DMS 273 (cell line): Measurements from ENCODE around the gene SNRPN.
"Not testable (repeated sequence)": the region's sequence is repeated elsewhere in the genome, so short reads cannot be mapped to it uniquely, and the experiment has no call there.

Experiments
- DNase-seq: peaks from one replicate; lab custom pipeline; 2025; ENCODE audit not compliant: unreplicated experiment; lab: John Stamatoyannopoulos, UW

SNRPN gene

DNA sequence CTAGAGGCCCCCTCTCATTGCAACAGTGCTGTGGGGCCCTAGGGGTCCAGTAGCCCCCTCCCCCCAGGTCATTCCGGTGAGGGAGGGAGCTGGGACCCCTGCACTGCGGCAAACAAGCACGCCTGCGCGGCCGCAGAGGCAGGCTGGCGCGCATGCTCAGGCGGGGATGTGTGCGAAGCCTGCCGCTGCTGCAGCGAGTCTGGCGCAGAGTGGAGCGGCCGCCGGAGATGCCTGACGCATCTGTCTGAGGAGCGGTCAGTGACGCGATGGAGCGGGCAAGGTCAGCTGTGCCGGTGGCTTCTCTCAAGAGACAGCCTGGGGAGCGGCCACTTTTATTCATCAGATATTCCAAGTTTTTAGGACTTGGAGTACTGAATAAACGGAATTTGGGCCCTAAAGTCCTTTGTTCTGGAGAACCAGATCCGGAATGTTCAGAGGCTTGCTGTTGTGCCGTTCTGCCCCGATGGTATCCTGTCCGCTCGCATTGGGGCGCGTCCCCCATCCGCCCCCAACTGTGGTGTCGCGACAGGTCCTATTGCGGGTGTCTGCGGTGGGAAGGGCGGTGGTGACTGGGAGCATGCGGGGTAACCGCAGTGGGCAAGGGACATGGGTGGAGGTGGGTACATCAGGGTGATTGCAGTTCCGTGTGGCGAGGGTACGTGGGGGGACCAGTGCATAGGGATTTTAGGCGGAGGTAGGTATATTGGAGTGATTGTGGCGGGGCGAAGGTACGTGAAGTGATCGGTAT is at the start of gene SNRPN, which contains the start of gene SNURF:
Gene SNRPN, plus strand, starts transcription at position 205 of the 748 bp plus-strand sequence. CDS start 19,467 bp downstream, outside the sequence.
Gene SNURF, plus strand, starts transcription at position 205 of the 748 bp plus-strand sequence. Its CDS starts 62 bp downstream, at position 267.
- peak; percentile 86 for DNase-seq

DNA sequence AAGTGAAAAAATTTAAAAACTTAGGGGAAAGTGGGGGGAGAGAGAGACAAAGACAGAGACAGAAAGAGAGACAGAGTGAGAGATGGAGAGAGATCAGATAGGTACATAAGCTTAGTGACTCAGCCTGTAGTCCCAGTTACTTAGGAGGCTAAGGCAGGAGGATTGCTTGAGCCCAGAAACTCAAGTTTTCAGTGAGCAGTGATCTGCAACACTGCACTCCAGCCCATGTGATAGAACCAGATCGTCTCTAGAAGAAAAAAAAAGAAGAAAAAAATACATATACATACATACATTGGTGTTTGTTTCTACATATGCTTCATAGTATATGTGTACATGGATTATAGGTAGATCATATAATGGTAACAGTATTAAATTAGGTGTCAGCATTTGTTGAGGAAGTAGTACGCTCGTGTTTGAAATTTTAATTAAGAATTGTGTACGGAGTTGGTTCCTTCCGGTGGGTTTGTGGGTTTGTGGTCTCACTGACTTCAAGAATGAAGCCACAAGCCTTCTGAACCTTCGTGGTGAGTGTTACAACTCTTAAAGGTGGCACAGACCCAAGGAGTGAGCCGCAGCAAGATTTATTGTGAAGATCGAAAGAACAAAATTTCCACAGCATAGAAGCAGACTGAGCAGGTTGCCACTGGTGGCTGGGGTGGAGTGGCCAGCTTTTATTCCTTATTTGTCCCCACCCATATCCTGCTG is 38.3 kb upstream of the SNRPN start:
- DNase-seq = no peak

DNA sequence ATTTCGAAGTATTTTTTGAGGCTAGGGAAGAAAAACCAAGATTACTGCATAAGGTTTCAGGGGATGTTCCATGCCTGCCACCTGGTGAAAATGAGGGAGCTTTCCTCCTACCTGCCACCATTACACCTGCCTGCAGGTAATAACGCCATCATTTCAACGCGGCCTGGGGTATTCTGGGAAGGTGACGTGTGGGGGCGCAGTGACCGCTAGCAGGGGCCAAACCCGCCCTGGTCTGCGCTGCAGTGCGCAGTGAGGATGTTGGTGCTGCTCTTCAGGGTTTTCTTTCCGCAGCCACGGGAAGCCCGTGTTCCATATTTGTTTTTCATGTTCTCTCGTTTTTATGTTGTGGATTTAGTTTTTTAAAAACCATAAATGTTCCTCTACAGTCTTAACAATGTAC is 37.4 kb upstream of the SNRPN start:
- no peak for DNase-seq

DNA sequence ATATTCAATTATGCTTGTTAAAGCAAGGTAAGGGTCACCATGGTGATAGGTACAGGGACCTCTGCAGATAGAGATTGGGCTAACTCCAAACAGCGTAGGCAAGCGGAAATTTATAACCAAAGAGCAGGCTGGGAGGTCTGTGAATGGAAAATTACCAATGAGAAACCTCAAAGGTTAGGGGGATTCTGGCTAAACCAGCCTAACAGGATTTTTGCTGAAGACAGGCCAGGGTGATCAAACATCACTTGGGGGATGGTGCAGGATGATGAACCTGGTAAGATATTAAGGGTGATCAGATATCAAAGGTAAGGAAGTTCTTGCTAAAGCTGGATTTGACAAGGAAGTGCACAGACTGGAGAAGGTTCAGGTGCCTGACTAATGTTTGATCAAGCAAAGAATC is 35.3 kb upstream of the SNRPN start:
- no peak for DNase-seq

DNA sequence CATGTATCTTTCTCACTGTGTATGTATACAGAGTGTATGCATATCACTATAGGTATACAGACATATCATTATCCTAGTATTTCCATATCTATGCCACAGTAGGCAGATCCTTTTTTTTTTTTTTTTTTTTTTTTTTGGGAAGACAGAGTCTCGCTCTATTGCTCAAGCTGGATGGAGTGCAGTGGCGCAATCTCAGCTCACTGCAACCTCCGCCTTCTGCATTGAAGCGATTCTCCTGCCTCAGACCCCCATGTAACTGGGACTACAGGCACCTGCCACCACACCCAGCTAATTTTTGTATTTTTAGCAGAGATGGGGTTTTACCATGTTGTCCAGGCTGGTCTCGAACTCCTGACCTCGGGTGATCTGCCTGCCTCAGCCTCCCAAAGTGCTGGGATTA is 32.0 kb upstream of the SNRPN start:
- DNase-seq = not testable (repeated sequence)

DNA sequence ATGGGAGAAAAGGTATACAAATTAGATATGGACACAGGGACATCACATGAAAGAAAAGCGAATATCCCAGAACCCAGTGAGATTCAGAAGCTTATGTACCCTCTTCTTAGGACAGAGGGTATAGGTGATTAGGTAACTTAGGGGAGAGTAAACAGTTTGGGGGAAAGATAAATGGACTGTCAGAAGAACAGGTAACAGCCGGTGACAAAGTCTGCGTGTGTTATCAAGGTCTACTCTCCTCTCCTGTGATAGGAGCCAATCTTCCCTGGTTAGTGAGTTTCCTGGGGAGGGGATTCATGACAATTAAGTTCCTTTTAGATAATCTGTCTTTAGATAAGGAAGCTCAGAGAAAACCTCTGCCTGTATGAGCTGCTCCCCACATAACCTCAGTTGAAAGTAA is 30.6 kb upstream of the SNRPN start:
- DNase-seq = no peak

DNA sequence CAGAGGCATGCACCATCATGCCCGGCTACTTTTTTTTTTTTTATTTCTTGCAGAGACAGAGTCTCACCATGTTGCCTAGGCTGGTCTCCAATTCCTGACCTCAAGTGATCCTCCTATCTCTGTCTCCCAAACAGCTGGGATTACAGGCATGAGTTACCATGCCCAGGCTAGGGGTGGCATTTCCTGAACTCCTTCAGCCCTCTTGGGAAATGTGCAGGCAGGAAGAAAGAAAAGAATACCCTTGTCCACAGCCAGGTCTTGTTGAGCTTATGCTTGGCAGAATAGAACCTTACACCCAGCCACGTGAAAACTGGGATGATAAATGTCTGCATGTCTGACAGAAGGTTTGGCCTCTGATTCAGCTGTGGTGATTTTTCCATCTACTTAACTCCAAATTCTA is 30.2 kb upstream of the SNRPN start:
- no peak for DNase-seq

DNA sequence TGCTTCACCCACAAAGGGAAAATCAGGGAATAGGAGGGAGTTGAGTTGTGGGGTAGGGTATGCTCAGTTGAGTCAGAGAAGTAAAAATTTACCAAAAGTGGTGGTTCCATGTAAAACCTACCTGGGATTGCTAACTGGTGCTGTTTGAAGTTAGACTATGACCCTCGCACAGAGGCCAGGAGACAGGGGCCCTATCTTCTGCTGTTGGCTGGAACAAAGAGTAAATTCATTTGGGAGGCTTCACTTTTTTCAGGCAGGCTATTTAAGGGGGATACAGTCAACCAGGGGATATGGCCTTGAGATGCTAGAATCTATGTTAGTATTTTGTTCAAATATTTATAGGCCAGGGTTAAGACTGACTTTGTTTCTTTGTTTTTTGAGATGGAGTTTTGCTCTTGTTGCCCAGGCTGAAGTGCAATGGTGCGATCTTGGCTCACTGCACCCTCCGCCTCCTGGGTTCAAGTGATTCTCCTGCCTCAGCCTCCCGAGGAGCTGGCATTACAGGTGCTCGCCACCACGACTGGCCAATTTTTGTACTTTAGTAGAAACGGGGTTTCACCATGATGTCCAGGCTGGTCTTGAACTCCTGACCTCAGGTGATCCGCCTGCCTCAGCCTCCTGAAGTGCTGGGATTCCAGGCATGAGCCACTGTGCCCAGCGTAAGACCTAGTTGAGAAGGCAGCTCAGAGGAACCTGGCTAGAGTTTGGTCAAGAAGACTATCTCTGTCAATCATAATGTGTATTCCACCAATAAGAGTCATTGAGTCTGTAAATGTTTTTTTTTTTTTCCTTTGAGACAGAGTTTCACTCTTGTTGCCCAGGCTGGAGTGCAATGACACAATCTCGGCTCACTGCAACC is 22.7 kb upstream of the SNRPN start:
- DNase-seq = not testable (repeated sequence)

DNA sequence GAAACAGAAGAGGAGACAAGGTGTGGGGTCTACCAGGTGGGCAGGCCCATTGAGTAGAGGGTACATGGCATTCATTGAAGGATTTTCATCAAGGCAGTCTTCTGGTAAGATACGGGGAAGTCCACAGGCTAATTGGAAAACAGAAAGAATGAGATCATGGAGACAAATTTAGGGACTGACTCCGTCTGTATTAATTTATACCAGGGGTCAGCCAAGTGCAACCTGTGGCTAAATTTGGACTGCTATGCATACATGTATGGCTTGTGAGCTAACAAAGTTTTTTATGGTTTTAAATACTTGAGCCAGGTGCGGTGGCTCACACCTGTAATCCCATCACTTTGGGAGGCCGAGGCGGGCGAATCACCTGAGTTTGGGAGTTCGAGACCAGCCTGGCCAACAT is 21.1 kb upstream of the SNRPN start:
- no peak for DNase-seq

DNA sequence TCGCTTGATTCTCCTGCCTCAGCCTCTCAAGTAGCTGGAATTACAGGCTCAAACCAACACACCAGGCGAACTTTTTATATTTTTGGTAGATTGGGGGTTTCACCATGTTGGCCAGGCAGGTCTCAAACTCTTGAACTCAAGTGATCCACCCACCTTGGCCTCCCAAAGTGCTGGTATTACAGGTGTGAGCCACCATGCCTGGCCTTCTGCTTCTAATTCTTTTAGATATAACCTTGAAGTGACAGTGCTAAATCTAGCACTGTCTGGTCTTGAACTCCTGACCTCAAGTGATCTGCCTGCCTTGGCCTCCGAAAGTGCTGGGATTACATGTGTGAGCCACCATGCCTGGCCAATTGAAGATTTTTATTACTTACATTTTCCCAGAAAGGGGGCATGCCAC is 16.6 kb upstream of the SNRPN start:
- DNase-seq = not testable (repeated sequence)

DNA sequence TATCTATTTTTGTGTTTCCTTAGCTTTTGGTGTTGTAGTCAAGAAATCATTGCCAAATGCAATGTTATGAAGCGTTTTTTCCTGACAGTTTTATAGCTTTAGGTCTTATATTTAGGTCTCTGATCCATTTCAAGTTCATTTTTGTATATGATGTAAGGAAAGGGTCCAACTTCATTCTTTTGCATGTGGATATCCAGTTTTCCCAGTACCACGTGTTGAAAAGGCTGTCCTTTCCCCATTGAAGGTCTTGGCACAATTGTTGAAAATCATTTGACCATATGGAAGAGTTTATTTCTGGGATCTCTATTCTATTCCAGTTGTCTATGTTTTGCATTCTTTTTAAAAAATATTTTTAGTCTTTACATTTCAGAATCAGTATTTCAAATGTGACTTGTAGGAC is 14.6 kb upstream of the SNRPN start:
- no peak for DNase-seq

DNA sequence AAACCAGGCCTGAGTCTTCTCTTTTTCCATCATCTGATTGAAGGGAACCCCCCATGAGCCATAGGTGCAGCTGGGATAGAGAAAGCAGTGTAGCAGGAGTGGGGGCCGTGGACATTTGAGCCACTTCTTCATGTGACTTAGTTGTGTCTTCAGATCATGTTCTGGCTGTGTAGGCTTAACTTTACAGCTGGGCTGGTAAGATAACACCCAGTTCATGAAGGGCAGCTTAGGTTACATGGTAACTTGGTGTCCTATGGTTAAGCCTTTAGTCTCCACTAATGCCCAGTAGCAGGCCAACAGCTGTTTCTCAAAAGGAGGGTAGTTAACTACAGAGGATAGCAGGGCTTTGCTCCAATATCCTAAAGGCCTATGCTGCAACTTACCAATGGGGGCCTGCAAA is 11.4 kb upstream of the SNRPN start:
- DNase-seq = no peak

DNA sequence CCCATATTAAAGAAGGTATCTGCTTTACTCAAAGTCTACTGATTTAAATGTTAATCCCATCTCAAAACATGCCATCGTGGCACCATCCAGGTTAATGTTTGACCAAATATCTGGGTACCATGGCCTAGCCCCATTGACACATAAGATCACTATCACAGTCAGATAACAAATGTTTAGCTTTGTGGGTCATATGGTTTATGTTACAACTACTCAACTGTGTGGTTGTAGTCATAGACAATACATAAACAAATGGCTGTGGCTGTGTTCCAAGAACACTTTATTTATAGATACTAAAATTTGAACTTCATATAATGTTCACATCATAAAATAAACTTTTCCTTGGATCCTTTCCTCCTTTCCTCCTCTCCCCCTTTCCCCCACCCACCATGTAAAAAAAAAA is 9.8 kb upstream of the SNRPN start:
- no peak for DNase-seq

DNA sequence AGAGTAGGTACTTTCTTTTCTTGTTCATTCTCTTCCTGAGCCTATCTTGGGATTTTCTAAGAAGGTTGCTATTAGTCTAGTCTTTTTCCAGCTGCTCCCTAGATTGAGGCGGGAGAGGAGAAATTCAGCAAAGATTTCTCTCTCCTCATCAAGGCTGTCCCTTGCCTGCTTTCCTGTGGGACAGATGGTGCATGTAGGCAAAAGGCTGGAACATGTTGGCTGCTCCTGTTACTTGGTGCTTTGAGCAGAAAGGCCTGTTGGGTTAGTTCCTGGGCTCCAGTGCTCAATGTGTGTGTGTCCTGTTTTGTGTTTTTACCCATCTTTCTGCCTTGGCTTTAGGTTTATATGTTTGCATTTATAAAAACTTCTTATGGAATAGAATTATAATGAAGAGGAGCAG is 9.1 kb upstream of the SNRPN start:
- DNase-seq = peak; percentile 52

DNA sequence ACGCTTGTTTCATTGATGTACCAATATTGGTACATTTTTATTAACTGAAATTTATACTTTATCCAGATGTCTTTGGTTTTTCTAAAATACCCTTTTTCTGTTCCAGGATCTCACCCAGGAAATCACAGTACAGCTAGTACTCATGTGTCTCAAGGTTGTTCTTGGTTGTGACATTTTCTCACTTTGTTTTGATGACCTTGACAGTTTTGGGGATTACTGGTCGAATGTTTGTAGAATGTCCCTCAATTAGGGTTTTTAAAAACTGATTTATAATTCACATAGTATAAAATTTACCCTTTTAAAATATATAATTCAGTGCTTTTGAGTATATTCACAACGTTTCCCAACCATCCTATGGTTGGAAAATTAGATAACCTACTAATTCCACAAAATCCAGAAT is 6.3 kb upstream of the SNRPN start:
- no peak for DNase-seq

DNA sequence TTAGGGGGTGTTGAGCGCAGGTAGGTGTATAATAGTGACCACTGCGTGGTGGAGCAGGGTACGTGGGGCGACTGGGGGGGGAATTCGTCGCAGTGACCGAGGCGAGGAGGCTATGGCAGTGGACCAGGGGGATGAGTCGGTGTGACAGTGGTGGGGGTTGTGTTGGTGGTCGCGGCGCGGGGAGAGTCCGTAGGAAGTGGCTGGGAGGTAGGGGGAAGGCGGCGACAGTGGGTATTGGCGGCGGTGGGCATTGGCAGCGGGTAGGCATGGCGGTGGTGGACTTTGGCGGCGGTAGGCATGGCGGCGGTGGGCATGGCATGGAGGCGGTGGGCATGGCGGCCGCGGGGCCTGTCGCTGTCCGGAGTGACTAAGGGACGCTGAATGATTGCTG is 739 bp downstream of the SNRPN start:
- peak; percentile 28 for DNase-seq

DNA sequence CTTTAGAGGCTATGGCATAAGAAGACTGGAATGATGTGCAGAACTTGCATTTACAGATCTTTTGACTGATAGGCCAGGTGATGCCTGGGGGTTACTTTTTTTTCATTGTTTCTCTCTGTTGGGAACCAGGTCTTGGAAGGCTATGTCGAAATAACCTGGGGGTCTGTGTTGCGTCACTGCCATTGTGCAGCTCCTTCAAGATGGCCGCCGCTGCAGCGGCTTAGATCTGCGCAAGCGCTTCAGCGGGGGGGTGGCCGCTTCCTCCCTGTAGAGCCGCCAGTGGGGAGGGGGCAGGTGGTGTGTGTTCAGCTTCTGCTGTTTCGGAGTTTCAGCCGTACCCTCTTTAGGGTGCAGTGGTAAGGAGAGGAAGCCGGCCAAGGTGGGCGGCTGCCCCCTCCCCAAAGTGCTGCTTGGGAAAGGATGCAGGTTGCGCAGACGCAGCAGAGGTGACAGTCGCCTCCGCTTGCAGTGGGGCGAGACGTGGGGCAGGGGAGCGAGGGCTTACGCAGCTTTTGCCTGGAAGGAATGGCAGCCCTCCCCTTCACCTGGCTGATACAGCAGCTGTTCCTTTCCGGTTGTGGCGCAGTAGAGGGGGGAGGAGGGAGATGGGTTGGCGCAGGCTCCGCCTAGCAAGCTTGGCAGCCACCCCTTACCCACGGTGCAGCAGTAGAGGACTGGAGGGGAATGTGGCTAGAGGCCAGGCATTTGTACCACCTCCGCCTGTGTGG is 1.5 kb downstream of the SNRPN start:
- DNase-seq = peak; percentile 93

DNA sequence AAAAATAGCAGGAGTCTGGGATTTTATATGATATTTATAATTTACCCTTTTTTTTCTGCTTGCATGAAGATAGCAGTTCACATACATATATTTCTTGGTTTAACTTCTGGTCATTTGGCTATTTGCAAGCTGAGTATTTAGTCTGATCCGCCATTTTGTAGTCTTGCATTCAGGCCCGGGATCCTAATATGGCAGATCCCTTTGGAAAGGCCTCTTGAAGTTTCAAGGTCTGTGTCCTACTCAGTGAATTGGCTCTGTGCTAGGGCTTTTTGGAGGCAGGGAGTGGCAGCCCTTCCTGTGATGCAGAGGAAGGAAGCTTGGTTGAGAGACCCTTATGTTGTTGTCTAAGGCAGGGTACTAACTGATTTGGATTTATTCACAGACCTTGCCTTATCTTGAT is 2.9 kb downstream of the SNRPN start:
- DNase-seq = peak; percentile 0

DNA sequence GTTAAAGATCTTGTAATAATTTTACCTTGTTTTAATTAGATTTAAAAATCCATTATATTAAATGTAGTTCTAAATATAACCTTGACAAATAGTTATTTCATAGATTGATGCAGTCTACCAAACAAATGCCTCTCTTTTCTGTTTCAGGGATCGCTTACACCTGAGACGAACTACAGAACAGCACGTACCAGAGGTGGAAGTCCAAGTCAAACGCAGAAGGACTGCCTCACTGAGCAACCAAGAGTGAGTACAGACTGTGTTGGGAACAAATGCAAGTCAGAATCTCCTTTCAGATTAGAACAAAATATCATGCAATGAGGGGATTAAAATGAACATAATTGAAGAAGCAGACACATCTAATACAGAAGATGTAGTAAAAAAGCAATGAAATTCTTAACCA is 7.2 kb downstream of the SNRPN start:
- no peak for DNase-seq

DNA sequence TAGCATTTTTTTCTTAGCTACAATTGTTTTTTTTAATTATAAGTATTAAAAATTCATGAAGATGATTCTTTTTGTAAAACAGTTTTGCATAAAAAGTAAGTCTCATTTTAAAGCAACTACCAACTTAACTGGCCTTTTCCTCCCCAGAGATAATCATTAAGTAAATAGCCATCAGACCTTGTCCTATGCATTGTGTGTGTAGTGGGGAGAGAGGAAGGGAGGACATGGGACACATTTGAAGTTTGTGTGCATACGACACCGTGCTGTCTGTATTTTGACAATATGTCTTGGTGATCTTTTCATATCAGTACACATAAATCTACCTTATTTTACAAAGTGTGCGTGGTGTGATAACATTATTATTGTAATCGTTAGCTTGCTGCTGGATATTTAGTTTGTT is 8.1 kb downstream of the SNRPN start:
- no peak for DNase-seq
